Measurements from ENCODE around the gene KIF24. TPM values are rescaled to one million over a fixed set of nuclear protein-coding genes. Genes with fewer than 3 reads are reported as not detected.

KIF24 gene, protein sequence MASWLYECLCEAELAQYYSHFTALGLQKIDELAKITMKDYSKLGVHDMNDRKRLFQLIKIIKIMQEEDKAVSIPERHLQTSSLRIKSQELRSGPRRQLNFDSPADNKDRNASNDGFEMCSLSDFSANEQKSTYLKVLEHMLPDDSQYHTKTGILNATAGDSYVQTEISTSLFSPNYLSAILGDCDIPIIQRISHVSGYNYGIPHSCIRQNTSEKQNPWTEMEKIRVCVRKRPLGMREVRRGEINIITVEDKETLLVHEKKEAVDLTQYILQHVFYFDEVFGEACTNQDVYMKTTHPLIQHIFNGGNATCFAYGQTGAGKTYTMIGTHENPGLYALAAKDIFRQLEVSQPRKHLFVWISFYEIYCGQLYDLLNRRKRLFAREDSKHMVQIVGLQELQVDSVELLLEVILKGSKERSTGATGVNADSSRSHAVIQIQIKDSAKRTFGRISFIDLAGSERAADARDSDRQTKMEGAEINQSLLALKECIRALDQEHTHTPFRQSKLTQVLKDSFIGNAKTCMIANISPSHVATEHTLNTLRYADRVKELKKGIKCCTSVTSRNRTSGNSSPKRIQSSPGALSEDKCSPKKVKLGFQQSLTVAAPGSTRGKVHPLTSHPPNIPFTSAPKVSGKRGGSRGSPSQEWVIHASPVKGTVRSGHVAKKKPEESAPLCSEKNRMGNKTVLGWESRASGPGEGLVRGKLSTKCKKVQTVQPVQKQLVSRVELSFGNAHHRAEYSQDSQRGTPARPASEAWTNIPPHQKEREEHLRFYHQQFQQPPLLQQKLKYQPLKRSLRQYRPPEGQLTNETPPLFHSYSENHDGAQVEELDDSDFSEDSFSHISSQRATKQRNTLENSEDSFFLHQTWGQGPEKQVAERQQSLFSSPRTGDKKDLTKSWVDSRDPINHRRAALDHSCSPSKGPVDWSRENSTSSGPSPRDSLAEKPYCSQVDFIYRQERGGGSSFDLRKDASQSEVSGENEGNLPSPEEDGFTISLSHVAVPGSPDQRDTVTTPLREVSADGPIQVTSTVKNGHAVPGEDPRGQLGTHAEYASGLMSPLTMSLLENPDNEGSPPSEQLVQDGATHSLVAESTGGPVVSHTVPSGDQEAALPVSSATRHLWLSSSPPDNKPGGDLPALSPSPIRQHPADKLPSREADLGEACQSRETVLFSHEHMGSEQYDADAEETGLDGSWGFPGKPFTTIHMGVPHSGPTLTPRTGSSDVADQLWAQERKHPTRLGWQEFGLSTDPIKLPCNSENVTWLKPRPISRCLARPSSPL (N-terminal part only)
- 3.3 and 6.5 TPM in 2 replicates for total RNA-seq

DNA sequence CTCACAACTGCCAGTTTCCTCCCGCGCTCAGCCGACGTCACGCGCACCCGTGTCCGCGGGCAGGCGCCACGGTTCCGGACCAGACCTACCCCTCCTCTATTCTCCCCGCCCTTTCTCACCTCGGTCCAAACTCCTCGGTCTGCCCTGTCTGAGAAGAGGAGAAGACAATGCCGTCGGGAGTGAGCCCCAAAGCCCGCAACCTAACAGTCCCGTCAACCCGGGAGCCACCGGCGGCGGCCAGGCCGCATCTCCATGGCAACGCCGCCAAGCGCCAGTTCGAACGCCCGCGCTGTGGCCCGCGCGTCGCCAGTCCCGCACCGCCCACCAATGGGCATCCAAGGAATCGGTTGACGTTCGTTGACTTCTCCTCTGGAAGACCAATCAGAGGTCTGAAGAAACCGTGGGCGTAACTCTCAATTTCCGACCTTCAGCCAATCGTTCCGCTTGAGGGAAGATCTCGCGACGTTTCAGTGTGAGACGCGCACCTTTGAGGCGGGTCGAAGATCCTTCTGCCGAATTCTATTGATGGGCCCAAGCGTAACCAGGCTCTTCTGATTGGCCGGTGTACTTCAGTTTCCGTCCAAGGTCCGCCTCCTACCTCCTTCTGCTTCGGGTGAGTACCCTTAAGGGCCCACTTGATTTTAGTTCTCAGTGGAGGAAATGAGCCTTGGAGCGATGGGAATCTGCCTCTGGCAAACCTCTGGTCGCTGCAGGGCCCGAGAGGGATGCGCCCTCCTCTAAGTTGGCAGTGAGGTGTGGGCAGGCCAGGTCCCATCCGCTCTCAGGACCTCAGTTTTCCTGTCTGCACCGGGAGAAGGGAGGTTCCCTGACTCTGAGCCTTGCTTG lies at the start of gene KIF24, which contains the start of gene NUDT2:
KIF24 (minus strand) TSS at position 282 of the 846 bp plus-strand sequence. CDS start 17,922 bp downstream, outside the sequence.
NUDT2 (plus strand) TSS at position 583 of the 846 bp plus-strand sequence. CDS start 9,471 bp downstream, outside the sequence.

DNA sequence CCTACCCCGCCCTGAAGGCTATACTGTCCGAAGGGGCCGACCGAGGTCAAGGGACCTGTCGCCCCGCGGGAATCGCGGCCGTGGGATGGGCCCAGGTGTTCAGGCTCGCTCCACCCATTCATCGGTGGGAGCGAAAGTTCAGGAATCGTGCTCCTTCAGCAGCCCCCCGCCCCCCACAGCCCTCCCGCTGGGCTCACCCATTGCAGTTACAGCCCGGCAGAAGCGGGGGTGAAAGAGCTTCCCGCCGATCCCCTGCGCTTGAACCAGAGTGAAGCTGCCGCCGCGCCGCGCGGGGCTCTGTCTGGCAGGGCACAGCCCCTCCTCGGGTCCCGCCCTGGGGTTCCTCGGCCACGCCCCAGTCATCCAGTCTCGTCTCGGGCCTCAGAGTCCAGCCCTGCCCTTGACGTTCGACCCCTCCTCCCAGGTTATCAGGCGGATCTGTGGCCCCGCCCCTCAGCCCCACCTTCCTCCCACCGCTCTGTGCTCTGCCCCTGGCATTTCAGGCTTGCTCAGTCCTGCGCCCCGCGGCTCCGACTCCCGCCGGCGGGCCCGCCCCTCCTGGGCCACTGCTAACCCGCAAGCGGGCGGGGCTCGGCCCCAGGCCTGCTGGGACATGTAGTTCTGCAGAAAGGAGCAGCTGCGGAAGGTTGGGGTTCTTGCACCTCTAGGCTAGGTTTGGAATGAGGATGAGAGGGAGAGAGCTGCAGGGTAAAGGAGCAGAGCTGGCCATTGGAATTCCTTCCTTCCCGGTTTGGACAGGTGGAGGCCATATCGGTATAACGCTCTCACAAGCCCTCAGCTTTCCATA lies 47.7 kb upstream of the KIF24 start, which contains the start of gene MYORG:
MYORG (minus strand) TSS at position 303 of the 808 bp plus-strand sequence. CDS start 3,955 bp downstream, outside the sequence.

Small RNA genes lying within 50 kb of the gene (small RNA-seq; reads per million reads assigned to genes)
- gene RNU2-50P, result 0.16 reads per million

Other genes starting within 250 kb of the KIF24 start
- 13.6 and 18.6 TPM in 2 replicates for gene DCAF12, start 202.6 kb downstream of the KIF24 start, total RNA-seq
- gene UBAP1, start 150.2 kb downstream of the KIF24 start, total RNA-seq, result 30.9 and 31.3 TPM in 2 replicates
- 16.9 and 17.8 TPM in 2 replicates for gene NUDT2, start 301 bp upstream of the KIF24 start, total RNA-seq
- 0.73 and 0.78 TPM in 2 replicates for gene MYORG, start 47.6 kb upstream of the KIF24 start, total RNA-seq
- 5.9 and 9.6 TPM in 2 replicates for gene FAM219A, start 129.3 kb upstream of the KIF24 start, total RNA-seq
- gene DNAI1, start 129.5 kb upstream of the KIF24 start, total RNA-seq, result 0.20 TPM in 1 of 2 replicates, not detected in the other
- gene ENHO, start 193.7 kb upstream of the KIF24 start, total RNA-seq, result under 0.01 TPM in 1 of 2 replicates, not detected in the other